HT1080 (cell line): Measurements from ENCODE around the gene OR2A12. TPM values are rescaled to one million over a fixed set of nuclear protein-coding genes. Genes with fewer than 3 reads are reported as not detected.
"Not testable (repeated sequence)": the region's sequence is repeated elsewhere in the genome, so short reads cannot be mapped to it uniquely, and the experiment has no call there.

Source experiments
- DNase-seq: peaks from one replicate; pipeline ENCODE4 v3.0.0-alpha.2; 2015; ENCODE audit warnings: low read depth
- polyA plus RNA-seq, 2 experiments: library from polyadenylated mRNA; depleted of rRNA; stranded (reverse); fragments of >200 nt; gene quantifications; 2 replicates each; pipeline ENCODE4 v1.2.3, GENCODE V29; 2015
- total RNA-seq: library from RNA; depleted of rRNA; stranded (reverse); fragments of >200 nt; shearing (Covaris generic); gene quantifications from 2 replicates; pipeline ENCODE4 v1.2.3, GENCODE V29; 2014; rRNA removed

OR2A12 gene, protein sequence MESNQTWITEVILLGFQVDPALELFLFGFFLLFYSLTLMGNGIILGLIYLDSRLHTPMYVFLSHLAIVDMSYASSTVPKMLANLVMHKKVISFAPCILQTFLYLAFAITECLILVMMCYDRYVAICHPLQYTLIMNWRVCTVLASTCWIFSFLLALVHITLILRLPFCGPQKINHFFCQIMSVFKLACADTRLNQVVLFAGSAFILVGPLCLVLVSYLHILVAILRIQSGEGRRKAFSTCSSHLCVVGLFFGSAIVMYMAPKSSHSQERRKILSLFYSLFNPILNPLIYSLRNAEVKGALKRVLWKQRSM
- total RNA-seq: not detected in 2 replicates
- not detected in 2 replicates for polyA plus RNA-seq (2015; cell fraction: cytosol; rRNA removed)
- not detected in 2 replicates for polyA plus RNA-seq (2015; cell fraction: nucleus; rRNA removed)

DNA sequence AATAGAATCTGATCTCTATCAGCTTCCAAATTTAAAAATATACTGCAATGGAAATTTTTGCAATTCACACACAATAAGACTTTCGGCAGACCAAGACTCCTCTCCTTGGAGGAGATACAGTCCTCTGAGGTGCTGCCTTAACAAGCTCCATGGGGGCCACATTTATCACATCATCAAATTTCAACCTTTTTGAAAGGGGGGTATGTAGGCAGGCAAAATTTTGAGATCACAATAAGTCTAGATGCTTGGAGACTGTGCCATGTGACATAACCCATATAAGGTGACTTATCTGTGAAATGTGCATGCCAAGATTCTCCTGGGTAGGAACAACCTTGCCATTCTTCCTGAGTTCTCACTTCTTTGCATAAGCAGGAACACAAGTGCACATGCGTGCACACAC is at the start of gene OR2A12:
TSS of gene OR2A12 (plus strand) at position 301 of the 400 bp plus-strand sequence. CDS start 8,830 bp downstream, outside the sequence.
- DNase-seq: no peak

DNA sequence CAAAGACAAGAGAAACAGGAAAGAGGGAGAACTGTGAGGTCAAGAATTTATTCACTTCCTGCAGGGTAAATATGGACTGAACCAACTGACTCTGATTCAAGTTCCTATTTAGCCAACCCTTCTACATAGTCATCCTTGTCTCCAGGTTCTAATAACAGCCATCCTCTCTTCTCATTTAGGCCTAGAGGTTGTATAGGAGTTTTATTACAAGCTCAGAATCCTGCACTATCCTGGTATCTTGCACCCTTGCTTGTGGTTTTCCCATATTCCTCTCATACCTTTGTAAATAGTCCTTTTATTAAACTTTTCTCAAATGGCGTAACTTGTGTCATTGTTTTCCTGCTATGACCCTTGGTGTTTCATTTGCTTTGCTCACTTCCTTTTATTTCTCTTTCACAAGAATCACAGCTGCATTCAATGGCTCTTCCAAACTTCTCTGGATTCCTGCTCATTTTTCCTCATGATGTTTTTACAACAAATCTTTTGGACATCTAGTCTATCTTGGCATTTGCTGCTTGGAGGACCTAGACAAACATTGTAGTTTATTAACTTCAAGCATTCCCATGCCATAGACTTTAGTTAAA is 49.7 kb upstream of the OR2A12 start:
- DNase-seq: peak; percentile 41

DNA sequence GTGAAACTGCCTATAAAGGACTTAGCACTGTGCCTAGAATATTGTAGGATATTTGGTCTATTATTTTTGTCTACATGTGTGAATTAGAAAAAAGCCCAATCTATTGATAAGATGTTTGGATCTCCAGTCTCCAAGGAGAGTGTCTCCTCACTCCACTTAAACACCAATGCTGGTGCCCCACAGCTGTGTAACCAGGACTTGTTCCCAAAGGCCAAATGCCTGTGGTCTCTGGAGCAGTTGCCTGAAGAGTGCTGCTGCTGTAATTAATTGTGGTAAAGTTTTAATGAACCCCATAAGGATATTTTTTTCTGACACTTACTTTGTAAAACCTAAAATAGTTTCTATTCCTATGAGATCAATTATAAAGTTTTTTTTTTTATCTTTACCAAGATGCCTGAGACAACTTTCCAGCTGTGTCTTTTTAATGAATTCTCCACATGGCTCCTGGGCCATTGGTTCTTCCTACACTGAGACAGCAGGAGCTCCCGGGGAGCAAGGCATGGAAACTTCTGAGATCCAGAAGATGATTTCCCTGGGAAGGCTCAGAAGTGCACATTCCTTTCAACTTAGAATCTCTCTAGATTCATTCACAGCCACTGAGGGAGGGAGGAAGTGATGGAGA is 48.6 kb upstream of the OR2A12 start:
- DNase-seq: no peak

DNA sequence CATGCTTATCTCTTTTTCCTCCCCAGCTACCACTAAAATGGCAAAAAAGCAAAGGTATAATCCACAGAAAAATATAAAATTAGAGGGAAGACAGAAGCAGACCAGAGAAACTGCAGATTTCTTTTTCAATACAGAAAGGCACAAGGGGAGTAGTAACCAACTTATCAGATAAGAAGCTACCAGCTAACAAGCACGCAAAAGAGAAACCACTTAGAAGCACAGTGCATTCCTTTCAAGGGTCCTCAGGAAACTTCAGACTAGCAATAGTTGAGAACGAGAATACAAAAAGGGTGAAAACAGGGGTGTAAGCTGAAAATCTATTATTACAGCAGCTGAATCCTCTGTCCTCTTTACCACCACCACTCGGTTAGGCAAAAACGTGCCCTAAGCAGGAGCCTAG is 47.2 kb upstream of the OR2A12 start:
- DNase-seq: no peak

DNA sequence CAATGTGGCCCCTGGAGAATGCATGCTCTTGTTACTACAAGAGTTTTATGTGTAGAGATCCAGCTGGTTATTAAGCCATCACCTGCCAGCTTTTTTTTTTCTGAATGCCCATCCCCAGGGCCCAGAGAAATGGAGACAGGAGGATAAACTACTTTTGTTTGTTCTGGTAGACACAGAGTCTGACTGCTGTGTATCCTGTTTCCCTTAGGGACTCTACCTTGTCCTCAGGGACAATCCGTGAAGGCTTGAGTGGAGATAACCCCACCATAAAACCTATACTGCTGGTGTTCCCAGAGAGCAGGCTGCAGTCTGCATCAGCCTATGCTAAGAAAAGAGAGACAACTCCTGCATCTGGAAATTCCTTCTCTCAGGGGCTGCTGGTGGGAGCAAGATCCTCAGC is 37.4 kb upstream of the OR2A12 start, which contains the start of gene OR2A5:
TSS of gene OR2A5 (plus strand) at position 301 of the 400 bp plus-strand sequence. CDS start 1,454 bp downstream, outside the sequence.
- no peak for DNase-seq

DNA sequence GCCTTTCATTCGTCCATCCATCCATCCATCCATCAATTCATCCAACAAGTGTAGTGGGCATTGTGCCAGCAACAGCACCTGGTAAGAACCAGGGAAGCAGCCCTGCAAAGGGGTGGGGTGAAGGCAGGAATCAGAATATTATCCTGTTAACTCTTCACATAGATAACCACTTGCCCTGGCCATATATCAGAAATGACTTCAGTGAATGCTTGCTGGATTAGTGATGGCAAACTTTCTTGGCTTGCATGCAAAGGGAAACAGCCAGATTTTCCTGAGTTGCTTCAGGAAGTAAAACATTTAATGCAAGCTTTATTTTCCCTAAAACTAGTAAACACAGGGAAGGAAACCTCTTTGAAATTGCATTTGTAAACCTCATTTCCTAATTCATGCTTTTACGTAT is 36.6 kb upstream of the OR2A12 start:
- no peak for DNase-seq

DNA sequence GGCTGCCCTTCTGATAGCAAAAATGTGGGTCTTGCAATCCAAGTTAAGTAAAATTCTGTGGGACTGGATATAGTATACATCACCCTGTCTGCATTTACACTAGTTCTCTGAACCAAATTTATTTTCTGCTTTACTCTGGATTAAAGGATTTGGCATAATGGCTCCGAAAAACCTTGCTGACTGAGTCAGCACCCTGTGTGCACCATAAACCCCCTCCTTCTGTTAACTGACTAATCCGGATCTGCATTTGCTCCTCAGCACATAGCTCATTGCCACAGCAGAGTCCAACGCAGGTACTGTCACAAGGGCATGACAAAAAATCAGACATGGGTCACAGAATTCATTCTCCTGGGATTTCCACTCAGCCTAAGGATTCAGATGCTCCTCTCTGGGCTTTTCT is 36.0 kb upstream of the OR2A12 start:
- peak; percentile 17 for DNase-seq

DNA sequence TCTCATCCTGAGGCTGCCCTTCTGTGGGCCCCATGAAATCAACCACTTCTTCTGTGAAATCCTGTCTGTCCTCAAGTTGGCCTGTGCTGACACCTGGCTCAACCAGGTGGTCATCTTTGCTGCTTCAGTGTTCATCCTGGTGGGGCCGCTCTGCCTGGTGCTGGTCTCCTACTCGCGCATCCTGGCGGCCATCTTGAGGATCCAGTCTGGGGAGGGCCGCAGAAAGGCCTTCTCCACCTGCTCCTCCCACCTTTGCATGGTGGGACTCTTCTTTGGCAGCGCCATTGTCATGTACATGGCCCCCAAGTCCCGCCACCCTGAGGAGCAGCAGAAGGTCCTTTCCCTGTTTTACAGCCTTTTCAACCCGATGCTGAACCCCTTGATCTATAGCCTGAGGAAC is 35.2 kb upstream of the OR2A12 start:
- DNase-seq: not testable (repeated sequence)

DNA sequence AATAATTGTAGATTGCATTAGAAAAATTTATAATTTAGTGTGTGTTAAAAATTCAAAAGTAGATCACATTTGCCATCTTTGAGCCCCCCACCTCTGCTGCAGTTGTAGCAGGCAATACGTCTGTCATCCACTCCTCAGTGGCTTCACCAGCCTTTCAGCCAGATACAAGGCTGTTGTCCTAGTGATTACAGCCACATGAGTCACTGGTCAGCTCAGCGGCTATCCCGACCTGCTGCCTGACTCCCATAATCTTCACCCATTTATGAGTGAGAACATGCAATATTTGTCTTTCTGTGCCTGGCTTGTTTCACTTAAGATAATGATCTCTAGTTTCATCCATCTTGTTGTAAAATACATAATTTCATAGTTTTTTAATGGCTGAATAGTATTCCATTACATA is 28.1 kb upstream of the OR2A12 start:
- peak; percentile 71 for DNase-seq

DNA sequence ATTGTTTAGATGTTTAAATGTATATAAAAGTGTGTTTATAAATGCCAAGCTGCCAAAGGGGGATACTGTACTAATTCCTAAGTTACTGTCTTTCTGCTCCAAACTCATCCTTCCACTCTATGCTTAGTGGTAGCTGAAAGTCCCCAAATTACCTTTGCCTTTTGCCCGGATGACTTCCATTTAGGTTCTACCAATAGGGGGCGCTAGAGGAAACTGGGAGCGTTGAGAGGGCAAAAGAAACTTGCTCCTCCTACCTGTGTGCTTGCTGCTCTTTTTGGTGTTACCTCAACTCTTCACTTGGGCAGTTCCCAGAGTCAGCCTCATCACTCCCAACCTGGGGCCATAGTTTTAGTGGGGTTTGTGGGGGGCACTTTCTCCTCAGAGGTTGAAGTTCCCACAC is 22.4 kb upstream of the OR2A12 start:
- no peak for DNase-seq

DNA sequence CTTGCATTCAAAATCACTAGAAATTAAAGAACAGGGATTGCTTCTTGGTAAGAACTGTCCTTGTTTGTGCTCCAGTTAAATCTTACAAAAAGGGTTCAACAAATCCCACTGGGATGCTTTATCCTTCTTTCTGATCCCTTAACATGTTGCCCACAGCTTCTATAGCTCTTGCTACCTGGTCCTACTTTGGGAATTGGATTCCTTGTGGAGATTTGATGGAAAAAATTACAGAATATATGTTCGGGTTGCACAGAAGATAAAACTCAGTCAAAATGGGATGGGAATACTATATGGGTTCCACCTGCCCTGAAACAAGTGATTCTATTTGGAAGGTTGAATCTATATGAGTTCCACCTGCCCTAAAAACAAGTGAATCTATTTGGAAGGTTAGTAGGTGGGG is 16.6 kb upstream of the OR2A12 start, which contains the start of gene OR2A25:
TSS of gene OR2A25 (plus strand) at position 301 of the 400 bp plus-strand sequence. CDS start 4,409 bp downstream, outside the sequence.
- no peak for DNase-seq

DNA sequence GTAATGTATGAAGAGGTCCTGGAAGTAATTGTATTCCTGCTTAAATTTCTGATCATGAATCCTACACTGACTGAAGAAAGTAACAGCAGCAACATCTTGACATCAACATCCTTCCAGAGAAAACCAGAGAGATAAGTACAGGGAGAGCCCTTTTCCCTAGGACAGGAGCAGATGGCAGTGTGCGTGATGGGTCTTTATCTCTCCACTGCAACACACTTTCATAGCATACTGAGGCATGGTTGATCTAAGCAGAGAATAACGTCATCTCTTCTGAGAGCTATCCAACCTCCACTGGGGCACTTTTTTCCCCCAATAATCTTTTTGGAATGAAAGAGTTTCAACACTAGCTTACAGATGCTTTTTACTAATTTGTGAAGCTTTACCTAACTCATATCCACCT is 16.1 kb upstream of the OR2A12 start:
- no peak for DNase-seq

DNA sequence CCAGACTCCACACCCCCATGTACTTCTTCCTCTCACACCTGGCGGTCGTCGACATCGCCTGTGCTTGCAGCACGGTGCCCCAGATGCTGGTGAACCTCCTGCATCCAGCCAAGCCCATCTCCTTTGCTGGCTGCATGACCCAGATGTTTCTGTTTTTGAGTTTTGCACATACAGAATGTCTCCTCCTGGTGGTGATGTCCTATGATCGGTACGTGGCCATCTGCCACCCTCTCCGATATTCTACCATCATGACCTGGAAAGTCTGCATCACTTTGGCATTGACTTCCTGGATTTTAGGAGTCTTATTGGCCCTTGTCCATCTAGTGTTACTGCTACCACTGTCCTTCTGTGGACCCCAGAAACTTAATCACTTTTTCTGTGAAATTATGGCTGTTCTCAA is 11.7 kb upstream of the OR2A12 start:
- DNase-seq: no peak

DNA sequence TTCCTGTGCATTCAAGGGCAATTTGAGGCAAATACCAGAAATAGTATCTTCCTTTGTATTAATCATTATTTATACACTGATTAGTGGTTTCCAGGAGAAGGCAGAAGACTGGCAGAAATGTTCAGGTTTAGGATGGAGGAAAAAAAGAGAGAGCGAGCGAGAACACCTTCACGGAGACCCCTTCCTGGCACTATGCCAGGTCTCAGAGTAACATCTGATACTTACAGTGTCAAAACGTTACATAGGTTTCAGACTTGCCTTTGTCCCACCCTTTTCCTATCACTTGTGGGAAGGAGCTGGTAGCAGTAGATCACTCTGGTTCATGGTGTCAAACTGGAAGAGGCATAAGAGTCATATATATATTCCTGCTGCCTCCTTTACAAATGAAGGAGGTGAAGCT is 652 bp downstream of the OR2A12 start:
- DNase-seq: no peak

DNA sequence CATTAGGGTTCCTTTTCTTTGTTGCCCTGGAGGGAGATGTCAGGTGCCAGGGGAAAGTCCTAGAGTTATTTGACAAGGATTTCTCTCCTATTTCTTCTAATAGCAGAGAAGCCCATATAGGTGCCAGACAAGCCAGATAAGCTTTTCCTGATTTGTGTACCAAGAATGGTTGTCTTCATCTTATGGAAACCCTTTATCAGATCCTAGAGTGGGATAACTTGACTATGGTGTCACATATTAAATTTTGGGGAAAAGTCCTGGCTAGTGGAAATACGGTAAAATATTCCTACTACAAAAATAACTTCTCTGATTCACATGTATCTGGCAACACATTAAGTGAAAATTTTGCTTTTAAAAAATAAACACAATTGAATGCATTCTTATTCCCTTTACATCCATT is 1.2 kb downstream of the OR2A12 start:
- no peak for DNase-seq

DNA sequence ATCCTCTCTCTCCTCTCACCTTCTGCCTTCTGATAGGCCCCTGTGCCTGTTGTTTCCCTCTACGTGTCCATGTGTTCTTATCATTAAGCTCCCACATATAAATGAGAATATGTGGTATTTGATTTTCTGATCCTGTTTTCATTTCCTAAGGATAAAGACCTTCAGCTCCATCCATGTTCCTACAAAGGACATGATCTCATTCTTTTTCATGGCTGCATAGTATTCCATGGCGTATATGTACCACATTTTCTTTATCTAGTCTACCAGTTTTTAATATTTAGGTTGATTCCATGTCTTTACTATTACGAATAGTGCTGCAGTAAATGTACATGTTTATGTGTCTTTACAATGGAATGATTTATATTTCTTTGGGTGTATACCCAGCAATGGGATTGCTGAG is 4.6 kb downstream of the OR2A12 start:
- no peak for DNase-seq

DNA sequence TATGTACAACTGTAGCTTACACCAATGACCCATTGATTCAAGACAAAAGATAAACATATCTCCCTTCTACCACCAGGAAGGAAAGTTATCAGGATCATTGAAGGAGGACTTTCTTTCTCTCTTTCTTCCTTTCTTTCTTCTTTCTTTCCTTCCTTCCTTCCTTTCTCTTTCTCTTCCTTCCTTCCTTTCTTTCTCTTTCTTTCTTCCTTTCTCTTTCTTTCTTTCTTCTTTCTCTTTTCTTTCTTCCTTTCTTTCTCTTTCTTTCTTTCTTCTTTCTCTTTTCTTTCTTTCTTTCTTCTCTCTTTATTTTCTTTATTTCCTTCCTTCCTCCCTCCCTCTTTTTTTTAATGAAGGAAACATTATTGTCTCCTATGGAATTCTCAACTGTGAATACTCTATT is 12.7 kb downstream of the OR2A12 start:
- DNase-seq: no peak

DNA sequence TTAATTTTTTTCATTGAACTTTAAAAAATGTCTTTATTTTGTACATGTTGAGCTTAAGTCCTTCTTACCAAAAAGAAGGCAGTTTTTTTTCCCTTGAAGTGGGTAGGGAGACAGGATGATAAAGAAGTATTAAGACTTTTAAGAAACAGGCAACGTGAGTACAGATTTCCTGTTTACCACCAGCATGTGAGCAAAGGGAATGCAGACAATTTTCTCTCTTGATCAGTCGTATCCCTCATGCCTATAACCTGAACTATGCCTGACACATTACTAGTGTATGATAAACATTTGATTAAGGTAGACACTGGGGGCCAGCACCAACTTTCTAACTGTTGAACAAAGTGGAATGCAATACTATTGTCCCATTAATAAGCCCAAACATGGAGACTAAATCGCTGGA is 14.5 kb downstream of the OR2A12 start:
- no peak for DNase-seq

DNA sequence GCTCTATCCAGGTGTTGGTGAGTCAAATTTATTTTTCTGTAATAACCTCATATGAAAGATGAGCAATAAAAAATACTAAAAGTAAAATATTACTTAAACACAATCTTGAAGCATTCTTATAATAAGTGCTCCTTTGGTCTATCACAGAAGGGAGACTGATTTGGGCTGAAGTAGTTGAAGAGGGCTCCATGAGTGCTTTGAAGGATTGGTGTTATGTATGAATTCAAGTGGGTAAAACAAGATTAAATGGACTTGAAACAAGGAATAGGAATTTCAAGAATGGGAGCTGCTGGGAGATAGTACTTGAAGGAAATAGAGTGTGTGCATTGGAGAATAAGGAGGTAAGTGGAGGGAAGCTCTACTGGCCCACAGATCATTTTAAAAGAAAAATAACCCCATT is 16.0 kb downstream of the OR2A12 start:
- DNase-seq: no peak

DNA sequence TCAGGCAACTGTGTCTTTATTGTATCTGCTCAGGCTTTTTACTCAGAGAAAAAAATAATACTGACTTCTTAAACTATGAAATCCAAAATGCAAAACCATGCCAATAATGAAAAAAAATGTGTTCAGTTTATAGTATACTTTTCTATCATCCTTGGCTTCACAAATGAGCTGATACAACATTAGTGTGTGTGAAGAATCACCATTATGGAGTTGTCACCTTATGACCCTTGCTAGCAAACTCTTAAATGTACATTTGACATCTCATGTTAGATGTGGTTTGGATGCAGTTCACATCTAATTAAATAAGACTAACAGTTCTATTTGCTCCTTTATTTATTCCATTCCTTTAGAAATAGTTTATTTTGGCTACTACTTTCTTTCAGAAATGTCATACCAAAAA is 19.1 kb downstream of the OR2A12 start:
- DNase-seq: no peak

DNA sequence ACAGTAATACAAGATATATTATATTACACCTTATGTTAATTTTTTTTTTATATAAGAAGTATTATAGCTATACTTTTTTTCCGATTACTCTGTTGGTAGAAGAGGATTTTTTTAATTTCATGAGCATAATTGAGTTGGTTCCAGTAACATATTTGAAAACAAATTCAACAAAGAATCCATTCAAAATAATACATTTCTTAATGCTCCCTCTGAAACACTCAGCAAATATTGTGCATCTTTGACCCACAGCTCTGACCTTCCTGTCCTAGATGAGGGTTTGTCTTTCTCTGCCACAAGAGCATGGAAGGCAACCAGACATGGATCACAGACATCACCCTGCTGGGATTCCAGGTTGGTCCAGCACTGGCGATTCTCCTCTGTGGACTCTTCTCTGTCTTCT is 23.2 kb downstream of the OR2A12 start, which contains the start of gene OR2A2:
TSS of gene OR2A2 (plus strand) at position 301 of the 400 bp plus-strand sequence. CDS start at position 301, 0 bp downstream.
- no peak for DNase-seq

DNA sequence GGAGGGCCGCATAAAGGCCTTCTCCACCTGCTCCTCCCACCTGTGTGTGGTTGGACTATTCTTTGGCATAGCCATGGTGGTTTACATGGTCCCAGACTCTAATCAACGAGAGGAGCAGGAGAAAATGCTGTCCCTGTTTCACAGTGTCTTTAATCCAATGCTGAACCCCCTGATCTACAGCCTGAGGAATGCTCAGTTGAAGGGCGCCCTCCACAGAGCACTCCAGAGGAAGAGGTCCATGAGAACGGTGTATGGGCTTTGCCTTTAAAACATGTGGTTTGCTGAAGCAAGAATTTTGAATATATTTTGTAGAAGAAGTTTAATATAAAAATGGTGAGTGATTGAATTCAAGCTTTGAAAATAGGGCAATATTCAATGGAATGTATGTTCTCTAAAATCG is 24.2 kb downstream of the OR2A12 start:
- DNase-seq: no peak
